Urinary bladder (tissue), 2 donors: ENCODE measurements around the gene ABHD17B. TPM values are rescaled to one million over a fixed set of nuclear protein-coding genes. Genes with fewer than 3 reads are reported as not detected.

Experiments
- polyA plus RNA-seq: library from polyadenylated mRNA; stranded (reverse); fragments of 200-250 nt; gene quantifications from one replicate; pipeline ENCODE4 v1.2.3, GENCODE V29; 2013
- small RNA-seq: library from RNA; depleted of rRNA; stranded (forward); fragments of <200 nt; gene quantifications from one replicate; pipeline ENCODE3, GENCODE V24; 2014
- total RNA-seq: library from RNA; depleted of rRNA; stranded (reverse); fragments of >200 nt; gene quantifications from one replicate; pipeline ENCODE4 v1.2.3, GENCODE V29; 2014
- donor health status: healthy.

ABHD17B gene
- total and polyA plus RNA-seq, 2 donors: 11.7 to 46.6 TPM

Small RNAs within 50 kb of the gene (small RNA-seq; reads per million reads assigned to genes)
- not detected for gene RF00019

Other genes starting within 250 kb of the ABHD17B start
- gene CEMIP2, start 142.7 kb downstream of the ABHD17B start, total RNA-seq: 62.5 TPM
- 17.5 TPM for gene CEMIP2, start 142.7 kb downstream of the ABHD17B start, polyA plus RNA-seq
- 29.8 TPM for gene C9orf85, start 446 bp upstream of the ABHD17B start, total RNA-seq
- 11.1 TPM for gene C9orf85, start 446 bp upstream of the ABHD17B start, polyA plus RNA-seq
- gene C9orf57, start 149.4 kb upstream of the ABHD17B start, total RNA-seq: not detected
- gene C9orf57, start 149.4 kb upstream of the ABHD17B start, polyA plus RNA-seq: not detected
- gene GDA, start 238.2 kb upstream of the ABHD17B start, total RNA-seq: 5.4 TPM
- 2.1 TPM for gene GDA, start 238.2 kb upstream of the ABHD17B start, polyA plus RNA-seq